Vagina (tissue), 2 donors: ENCODE results near the gene ASPDH. TPM values are rescaled to one million over a fixed set of nuclear protein-coding genes. Genes with fewer than 3 reads are reported as not detected.

Source experiments
- DNase-seq, 2 donors: peaks; one replicate each; pipeline ENCODE4 v3.0.0-alpha.2; 2017; ENCODE audit errors: extremely low spot score in 2 of 2
- H3K27ac ChIP-seq: fragments of 200-600 bp; sonication (generic); one replicate; pipeline ENCODE4 v1.5.1; 2019
- H3K27me3 ChIP-seq: fragments of 200-600 bp; sonication (generic); one replicate; pipeline ENCODE4 v1.5.1; 2019
- H3K36me3 ChIP-seq, 2 donors: fragments of 200-600 bp; sonication (generic); one replicate each; pipeline ENCODE4 v1.5.1; 2017 to 2019
- H3K4me1 ChIP-seq: fragments of 200-600 bp; sonication (generic); one replicate; pipeline ENCODE4 v1.5.1; 2019
- H3K4me3 ChIP-seq, 2 donors: fragments of 200-600 bp; sonication (generic); 1 replicate in 1 of 2; 2 replicates in 1 of 2; pipeline ENCODE4 v1.5.1; 2016 to 2019
- H3K9me3 ChIP-seq: fragments of 200-600 bp; sonication (generic); one replicate; pipeline ENCODE4 v1.5.1; 2019
- POLR2A ChIP-seq, 2 donors: fragments of 450-650 bp; IDR thresholded peaks; one replicate each; pipeline ENCODE4 v1.6.1; 2017; ENCODE audit warnings: antibody characterized with exemption in 2 of 2, mild to moderate bottlenecking in 2 of 2, moderate library complexity in 2 of 2
- POLR2AphosphoS5 ChIP-seq, 2 donors: sonication (generic); formaldehyde crosslinking; IDR thresholded peaks; one replicate each; pipeline ENCODE4 v1.9.0; 2017; ENCODE audit warnings: antibody characterized with exemption in 2 of 2, mild to moderate bottlenecking in 2 of 2, low read depth in 1 of 2; ENCODE audit not compliant: insufficient read depth in 1 of 2
- intact Hi-C: fragments of 100-400 bp; cut with DNase I; formaldehyde crosslinking; loops from one replicate; pipeline ENCODE4 v1.15.1; 2023
- total RNA-seq: library from RNA; depleted of rRNA; stranded (reverse); fragments of >200 nt; gene quantifications from one replicate; pipeline ENCODE4 v1.2.3, GENCODE V29; 2016
- TF ChIP-seq, protein P1 (sequence below), 3 experiments: fragments of 450-650 bp in 2 of 3; fragments of 200-600 bp in 1 of 3; sonication (generic) in 1 of 3; IDR thresholded peaks; one replicate each; pipeline ENCODE4 v1.5.1; 2017 to 2019; ENCODE audit warnings: antibody characterized with exemption in 3 of 3, mild to moderate bottlenecking in 2 of 3, moderate library complexity in 2 of 3

Gene ASPDH
- total RNA-seq, 1 donor from 2014 or later: not detected

DNA sequence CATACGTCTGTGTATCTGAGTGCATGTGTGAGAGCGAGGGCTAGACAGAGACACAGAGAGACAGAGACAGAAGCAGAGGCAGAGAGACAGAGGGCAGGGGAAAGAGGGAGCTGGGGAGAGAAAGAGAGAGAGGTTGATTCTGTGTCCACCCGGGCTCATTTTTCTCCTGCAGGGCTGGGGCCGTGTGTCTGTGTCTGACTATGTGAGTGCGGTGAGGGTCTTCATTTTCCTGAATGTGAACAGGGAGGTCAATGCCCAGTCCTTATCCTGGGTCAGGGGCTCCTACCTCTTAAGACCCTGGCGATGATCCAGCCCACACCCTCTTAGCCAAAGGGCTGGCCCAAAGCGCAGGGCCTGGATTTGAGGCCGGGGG is 36.9 kb upstream of the ASPDH start:
- no peak for DNase-seq
- H3K4me1 ChIP-seq: peaks cover 28% of the 10 kb centered on the region
- H3K27ac ChIP-seq: peak overlapping the region; percentile 29
- TF ChIP-seq POLR2AphosphoS5 (IDR thresholded peaks at IDR 0.05; ENCODE audit: insufficient read depth in 1 of 2, low read depth in 1 of 2): no peak
- TF ChIP-seq, protein P1, sequence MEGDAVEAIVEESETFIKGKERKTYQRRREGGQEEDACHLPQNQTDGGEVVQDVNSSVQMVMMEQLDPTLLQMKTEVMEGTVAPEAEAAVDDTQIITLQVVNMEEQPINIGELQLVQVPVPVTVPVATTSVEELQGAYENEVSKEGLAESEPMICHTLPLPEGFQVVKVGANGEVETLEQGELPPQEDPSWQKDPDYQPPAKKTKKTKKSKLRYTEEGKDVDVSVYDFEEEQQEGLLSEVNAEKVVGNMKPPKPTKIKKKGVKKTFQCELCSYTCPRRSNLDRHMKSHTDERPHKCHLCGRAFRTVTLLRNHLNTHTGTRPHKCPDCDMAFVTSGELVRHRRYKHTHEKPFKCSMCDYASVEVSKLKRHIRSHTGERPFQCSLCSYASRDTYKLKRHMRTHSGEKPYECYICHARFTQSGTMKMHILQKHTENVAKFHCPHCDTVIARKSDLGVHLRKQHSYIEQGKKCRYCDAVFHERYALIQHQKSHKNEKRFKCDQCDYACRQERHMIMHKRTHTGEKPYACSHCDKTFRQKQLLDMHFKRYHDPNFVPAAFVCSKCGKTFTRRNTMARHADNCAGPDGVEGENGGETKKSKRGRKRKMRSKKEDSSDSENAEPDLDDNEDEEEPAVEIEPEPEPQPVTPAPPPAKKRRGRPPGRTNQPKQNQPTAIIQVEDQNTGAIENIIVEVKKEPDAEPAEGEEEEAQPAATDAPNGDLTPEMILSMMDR (IDR thresholded peaks at IDR 0.05): no peak
- TF ChIP-seq POLR2A (IDR thresholded peaks at IDR 0.05): no peak
- no peaks in the 10 kb centered on the region for H3K36me3 ChIP-seq
- intact Hi-C loops: no loop called here
- H3K4me3 ChIP-seq: peak overlapping the region; percentile 31
- H3K27me3 ChIP-seq: no peaks in the 10 kb centered on the region
- no peaks in the 10 kb centered on the region for H3K9me3 ChIP-seq

DNA sequence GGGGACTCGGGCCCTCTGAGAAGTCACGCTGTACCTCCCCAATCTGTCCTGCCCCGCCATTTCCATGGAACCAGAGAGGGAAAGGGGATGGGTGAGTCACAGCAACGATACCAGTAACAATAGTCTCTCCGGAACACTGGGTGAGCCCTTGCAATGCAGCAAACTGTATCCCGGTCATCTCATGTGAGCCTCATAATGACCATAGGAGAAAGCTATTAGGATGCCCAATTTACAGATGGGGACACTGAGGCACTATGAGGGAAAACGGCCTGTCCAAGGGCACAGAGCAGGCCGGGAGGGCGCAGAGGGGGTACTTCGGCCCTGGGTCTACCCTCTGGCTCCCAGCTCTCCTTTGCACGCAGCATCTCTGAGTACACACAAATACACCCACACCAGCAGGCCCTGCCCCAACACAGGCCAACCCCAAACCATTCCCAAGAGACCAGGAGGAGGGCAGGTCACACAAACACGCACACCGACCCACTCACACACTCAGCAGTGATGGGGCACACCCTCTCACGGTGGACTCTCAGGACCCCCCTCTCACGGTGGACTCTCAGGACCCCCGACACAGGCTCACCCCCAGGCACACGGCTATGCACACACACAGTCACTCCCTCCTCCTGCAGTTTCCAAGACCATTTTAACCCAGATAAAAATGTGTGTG is 36.3 kb upstream of the ASPDH start:
- intact Hi-C loops: no loop called here
- H3K4me1 ChIP-seq: peaks cover 26% of the 10 kb centered on the region
- H3K27me3 ChIP-seq: no peaks in the 10 kb centered on the region
- no peak overlapping the region for H3K27ac ChIP-seq
- H3K4me3 ChIP-seq: peak overlapping the region in 1 of 2 donors; percentile 31
- H3K36me3 ChIP-seq: no peaks in the 10 kb centered on the region
- TF ChIP-seq POLR2AphosphoS5 (IDR thresholded peaks at IDR 0.05; ENCODE audit: insufficient read depth in 1 of 2, low read depth in 1 of 2) (no peak), POLR2A (IDR thresholded peaks at IDR 0.05) (no peak)
- TF ChIP-seq, protein P1 (IDR thresholded peaks at IDR 0.05): no peak
- no peaks in the 10 kb centered on the region for H3K9me3 ChIP-seq
- DNase-seq: no peak

DNA sequence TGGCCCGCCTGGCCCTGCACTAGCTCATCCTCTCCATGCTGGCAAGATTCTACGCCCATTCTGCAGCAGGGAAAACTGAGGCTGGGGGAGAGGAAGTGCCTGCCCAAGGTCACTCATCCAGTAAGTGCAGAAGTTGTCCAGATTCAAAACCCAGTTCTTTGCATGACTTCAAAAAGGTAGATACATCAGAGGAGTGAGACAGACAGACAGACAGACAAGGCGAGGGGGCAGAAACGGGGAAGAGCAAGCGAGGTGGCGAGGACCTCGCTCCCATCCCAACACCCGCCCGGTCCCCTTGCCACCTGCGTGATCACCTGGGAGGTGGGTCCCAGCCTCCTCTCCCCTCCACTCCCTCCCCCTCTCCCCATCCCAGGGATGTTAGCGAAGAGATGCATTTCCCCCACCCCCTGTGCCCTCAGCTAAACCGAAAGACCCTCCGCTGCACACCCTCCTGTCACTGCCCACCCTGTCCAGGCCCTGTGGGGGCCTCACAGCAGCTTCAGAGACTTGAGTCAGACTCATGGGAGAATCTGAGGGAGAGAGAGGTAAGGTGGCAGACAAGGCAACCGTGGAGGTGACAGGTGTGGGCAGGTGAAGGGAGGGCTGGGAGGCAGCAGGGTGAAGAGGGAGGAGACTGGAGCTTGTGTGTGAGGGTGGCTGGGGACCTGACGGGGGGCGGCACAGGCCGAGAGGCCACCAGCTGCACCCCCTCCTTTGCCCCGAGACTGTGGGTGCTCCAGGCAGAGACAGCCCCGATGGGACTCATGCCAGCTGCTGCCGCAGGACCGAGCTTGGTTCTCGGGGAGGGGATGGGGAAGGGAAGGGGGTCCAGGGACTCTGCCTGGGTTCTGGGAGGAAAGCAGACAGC is 35.6 kb upstream of the ASPDH start:
- no peak overlapping the region for H3K27ac ChIP-seq
- H3K4me3 ChIP-seq: no peak overlapping the region
- peaks cover 26% of the 10 kb centered on the region for H3K4me1 ChIP-seq
- TF ChIP-seq, protein P1 (IDR thresholded peaks at IDR 0.05): no peak
- TF ChIP-seq POLR2A (IDR thresholded peaks at IDR 0.05) (no peak), POLR2AphosphoS5 (IDR thresholded peaks at IDR 0.05; ENCODE audit: insufficient read depth in 1 of 2, low read depth in 1 of 2) (no peak)
- H3K27me3 ChIP-seq: no peaks in the 10 kb centered on the region
- intact Hi-C loops: no loop called here
- H3K36me3 ChIP-seq: no peaks in the 10 kb centered on the region
- no peaks in the 10 kb centered on the region for H3K9me3 ChIP-seq
- no peak for DNase-seq

DNA sequence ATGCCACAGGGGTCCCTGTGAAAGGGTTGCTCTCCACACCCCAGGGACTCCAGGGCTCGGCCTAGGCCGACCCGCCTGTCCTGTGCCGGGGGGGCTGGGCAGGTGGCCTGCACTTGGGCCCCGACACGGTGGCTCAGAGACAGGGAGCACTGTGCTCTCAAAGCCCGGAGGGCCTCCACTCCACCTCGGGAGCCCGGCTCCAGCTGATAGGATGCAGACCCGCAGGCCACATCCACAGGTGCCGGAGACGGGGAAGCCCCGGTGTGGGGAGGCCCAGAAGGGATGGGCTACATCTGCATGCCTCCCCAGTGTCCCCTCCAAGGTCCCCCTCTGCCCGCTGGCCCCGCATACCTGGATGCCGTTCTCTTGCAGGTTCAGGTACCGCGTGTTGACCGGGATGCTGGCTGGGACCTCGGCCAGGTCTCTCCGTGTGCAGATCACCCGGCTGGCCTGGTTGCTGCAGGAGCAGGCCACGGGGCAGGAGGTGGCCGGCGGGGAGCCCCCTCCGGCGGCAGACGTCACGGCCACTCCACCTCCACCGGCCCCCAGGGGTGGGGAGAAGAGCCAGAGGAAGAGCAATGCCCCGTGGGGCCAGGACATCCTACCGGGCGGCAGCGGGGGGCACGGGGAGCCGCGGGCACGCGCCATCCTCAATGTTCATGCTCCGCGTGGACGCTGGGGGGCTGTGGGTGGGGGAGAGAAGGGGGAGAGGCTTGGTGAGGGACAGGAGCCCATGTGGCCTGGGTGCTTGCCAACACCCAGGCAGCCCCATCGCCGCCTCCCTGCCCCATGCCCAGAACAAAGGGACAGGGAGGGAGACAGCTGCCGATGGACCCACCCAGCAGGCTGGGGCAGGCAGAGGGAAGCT is 34.7 kb upstream of the ASPDH start:
- H3K27ac ChIP-seq: no peak overlapping the region
- no peaks in the 10 kb centered on the region for H3K27me3 ChIP-seq

More for the DNA sequence above, 34.7 kb upstream of the ASPDH start:
- H3K36me3 ChIP-seq: no peaks in the 10 kb centered on the region
- no peak overlapping the region for H3K4me3 ChIP-seq
- no peak for DNase-seq
- intact Hi-C loops: no loop called here
- TF ChIP-seq POLR2AphosphoS5 (IDR thresholded peaks at IDR 0.05; ENCODE audit: insufficient read depth in 1 of 2, low read depth in 1 of 2): no peak
- no peaks in the 10 kb centered on the region for H3K9me3 ChIP-seq
- peaks cover 26% of the 10 kb centered on the region for H3K4me1 ChIP-seq
